Measurements from ENCODE around the gene DAGLB. TPM values are rescaled to one million over a fixed set of nuclear protein-coding genes. Genes with fewer than 3 reads are reported as not detected.

Gene DAGLB
- total RNA-seq, 1 experiment from 2014 or later, result 22.3 TPM

DNA sequence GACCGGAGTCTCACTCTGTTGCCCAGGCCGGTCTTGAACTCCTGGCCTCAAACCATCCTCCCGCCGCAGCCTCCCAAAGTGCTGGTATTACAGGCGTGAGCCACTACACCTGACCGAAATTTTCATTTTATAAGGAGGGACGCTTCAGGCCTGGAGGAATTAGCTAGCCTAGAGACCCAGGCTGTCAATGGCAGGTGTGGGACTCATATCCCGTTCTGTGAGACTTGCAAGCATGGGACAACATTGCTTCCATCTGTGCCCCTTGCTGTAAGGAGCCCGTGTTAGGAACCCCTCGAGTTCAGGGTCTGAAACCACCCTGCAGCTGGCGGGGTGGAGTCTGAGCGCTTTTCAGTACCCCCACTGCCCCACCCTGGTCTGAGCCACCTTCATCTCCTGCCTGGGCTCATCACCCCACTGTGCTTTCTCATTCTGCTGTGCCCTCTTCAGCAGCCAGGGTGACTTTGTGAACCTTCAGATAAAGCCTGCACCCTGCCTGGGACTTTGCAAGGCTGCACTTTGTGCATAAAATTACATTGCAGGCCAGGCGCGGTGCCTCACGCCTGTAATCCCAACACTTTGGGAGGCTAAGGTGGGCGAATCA is 1.3 kb upstream of the DAGLB start:
- POLR2A ChIA-PET, result no interaction called here
- BruUV-seq (replicated peaks), result no TSS peak
- in situ Hi-C loops (cut with HindIII; ENCODE audit: low pct_unique_long_range_greater_than_20kb, low sequenced_read_pairs) (no loop called here), intact Hi-C loops (cut with micrococcal nuclease; ENCODE audit: unreplicated experiment) (no loop called here)
- Histone ChIP-seq H3K4me1 (ENCODE audit: control insufficient read depth, insufficient read depth, low read length) (peaks cover 12% of the 10 kb centered on the region), H3K36me3 (ENCODE audit: control insufficient read depth, insufficient read depth, low read length) (peaks cover 4% of the 10 kb centered on the region; the same call in 1 of the 2 replicates), H3K4me3 (ENCODE audit: low read depth in 2 of 2, low read length in 2 of 2) (peak overlapping the region; percentile 81 to 84), H3K9me3 (ENCODE audit: control insufficient read depth, insufficient read depth, low read depth, low read length) (no peaks in the 10 kb centered on the region), H3K27ac (ENCODE audit: low read length) (peak overlapping the region; percentile 89), H3K27me3 (ENCODE audit: control insufficient read depth, insufficient read depth, low read length) (no peaks in the 10 kb centered on the region)
- DNase-seq (ENCODE audit: low read depth, low spot score), result no peak
- TF ChIP-seq, protein P1, sequence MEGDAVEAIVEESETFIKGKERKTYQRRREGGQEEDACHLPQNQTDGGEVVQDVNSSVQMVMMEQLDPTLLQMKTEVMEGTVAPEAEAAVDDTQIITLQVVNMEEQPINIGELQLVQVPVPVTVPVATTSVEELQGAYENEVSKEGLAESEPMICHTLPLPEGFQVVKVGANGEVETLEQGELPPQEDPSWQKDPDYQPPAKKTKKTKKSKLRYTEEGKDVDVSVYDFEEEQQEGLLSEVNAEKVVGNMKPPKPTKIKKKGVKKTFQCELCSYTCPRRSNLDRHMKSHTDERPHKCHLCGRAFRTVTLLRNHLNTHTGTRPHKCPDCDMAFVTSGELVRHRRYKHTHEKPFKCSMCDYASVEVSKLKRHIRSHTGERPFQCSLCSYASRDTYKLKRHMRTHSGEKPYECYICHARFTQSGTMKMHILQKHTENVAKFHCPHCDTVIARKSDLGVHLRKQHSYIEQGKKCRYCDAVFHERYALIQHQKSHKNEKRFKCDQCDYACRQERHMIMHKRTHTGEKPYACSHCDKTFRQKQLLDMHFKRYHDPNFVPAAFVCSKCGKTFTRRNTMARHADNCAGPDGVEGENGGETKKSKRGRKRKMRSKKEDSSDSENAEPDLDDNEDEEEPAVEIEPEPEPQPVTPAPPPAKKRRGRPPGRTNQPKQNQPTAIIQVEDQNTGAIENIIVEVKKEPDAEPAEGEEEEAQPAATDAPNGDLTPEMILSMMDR (IDR thresholded peaks at IDR 0.05), result no peak
- TF ChIP-seq, protein P2, sequence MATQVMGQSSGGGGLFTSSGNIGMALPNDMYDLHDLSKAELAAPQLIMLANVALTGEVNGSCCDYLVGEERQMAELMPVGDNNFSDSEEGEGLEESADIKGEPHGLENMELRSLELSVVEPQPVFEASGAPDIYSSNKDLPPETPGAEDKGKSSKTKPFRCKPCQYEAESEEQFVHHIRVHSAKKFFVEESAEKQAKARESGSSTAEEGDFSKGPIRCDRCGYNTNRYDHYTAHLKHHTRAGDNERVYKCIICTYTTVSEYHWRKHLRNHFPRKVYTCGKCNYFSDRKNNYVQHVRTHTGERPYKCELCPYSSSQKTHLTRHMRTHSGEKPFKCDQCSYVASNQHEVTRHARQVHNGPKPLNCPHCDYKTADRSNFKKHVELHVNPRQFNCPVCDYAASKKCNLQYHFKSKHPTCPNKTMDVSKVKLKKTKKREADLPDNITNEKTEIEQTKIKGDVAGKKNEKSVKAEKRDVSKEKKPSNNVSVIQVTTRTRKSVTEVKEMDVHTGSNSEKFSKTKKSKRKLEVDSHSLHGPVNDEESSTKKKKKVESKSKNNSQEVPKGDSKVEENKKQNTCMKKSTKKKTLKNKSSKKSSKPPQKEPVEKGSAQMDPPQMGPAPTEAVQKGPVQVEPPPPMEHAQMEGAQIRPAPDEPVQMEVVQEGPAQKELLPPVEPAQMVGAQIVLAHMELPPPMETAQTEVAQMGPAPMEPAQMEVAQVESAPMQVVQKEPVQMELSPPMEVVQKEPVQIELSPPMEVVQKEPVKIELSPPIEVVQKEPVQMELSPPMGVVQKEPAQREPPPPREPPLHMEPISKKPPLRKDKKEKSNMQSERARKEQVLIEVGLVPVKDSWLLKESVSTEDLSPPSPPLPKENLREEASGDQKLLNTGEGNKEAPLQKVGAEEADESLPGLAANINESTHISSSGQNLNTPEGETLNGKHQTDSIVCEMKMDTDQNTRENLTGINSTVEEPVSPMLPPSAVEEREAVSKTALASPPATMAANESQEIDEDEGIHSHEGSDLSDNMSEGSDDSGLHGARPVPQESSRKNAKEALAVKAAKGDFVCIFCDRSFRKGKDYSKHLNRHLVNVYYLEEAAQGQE (IDR thresholded peaks at IDR 0.05; ENCODE audit: insufficient read depth in 1 of 2, low read depth in 2 of 2, low read length in 1 of 2), result no peak
- no peak for TF ChIP-seq SIN3A (IDR thresholded peaks at IDR 0.05; ENCODE audit: borderline replicate concordance, insufficient read depth, low read depth, low read length)
- no peak for TF ChIP-seq POLR2AphosphoS5 (IDR thresholded peaks at IDR 0.05; ENCODE audit: low read depth, low read length)
- no peak for TF ChIP-seq TCF7L2 (IDR thresholded peaks at IDR 0.05; ENCODE audit: low read depth, low read length)
- CTCF ChIA-PET, result no interaction called here
- no peak for ATAC-seq

DNA sequence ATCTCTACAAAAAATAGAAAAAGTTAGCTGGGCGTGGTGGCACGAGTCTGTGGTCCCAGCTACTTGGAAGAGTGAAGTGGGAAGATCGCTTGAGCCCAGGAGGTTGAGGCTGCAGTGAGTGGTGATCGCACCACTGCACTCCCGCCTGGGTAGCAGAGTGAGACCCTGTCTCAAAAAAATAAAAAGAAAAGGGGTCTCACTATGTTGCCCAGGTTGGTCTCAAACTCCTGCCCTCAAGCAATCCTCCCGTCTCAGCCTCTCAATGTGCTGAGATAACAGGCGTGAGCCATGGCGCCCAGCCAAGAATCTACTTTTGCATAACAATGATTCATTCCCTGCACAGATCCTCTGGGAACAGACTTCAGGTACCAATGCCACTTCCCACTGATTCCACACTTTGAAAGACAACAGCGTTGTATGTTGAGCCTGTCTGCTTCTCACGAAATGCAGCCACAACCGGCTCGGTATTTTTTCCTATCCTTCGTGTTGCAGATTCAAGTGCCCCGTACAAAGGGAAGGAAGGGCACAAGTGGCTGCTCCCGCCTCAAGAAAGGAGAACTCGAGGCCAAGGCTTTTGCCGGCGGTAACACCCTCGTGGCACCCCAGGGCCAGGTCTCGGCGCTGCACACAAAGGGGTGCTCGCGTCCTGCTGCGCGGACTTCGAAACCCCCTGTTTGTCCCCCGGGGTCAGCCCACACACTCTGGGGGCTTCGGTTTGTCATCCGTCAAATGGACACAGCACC is 745 bp downstream of the DAGLB start:
- in situ Hi-C loops (cut with HindIII; ENCODE audit: low pct_unique_long_range_greater_than_20kb, low sequenced_read_pairs) (no loop called here), intact Hi-C loops (cut with micrococcal nuclease; ENCODE audit: unreplicated experiment) (no loop called here)
- peak; percentile 35 for ATAC-seq
- Histone ChIP-seq H3K4me3 (ENCODE audit: low read depth in 2 of 2, low read length in 2 of 2) (peak overlapping the region; percentile 81 to 84), H3K4me1 (ENCODE audit: control insufficient read depth, insufficient read depth, low read length) (peaks cover 18% of the 10 kb centered on the region), H3K27ac (ENCODE audit: low read length) (peak overlapping the region; percentile 89), H3K9me3 (ENCODE audit: control insufficient read depth, insufficient read depth, low read depth, low read length) (no peaks in the 10 kb centered on the region), H3K27me3 (ENCODE audit: control insufficient read depth, insufficient read depth, low read length) (no peaks in the 10 kb centered on the region), H3K36me3 (ENCODE audit: control insufficient read depth, insufficient read depth, low read length) (peaks cover 4% of the 10 kb centered on the region; the same call in 1 of the 2 replicates)
- BruUV-seq (replicated peaks), result TSS peak; percentile 63
- ChIA-PET CTCF (interaction anchor here (1.2 kb wide), 1 partner anchor 9 kb away, joined by 3 read pairs; no protein-coding TSS in a partner anchor), POLR2A (interaction anchor here (0.5 to 0.6 kb wide), 2 partner anchors 10 to 249 kb away, joined by 4 to 13 read pairs; no protein-coding TSS in a partner anchor)
- peak; percentile 92 for DNase-seq (ENCODE audit: low read depth, low spot score)
- no peak for TF ChIP-seq TCF7L2 (IDR thresholded peaks at IDR 0.05; ENCODE audit: low read depth, low read length)
- TF ChIP-seq, protein P2 (IDR thresholded peaks at IDR 0.05; ENCODE audit: insufficient read depth in 1 of 2, low read depth in 2 of 2, low read length in 1 of 2), result no peak
- peak; percentile 27; the same call in 1 of the 2 replicates for TF ChIP-seq SIN3A (IDR thresholded peaks at IDR 0.05; ENCODE audit: borderline replicate concordance, insufficient read depth, low read depth, low read length)

All from Panc1 (cell line).